ENCODE measurements around the gene S100A2. TPM values are rescaled to one million over a fixed set of nuclear protein-coding genes. Genes with fewer than 3 reads are reported as not detected.
A peak's percentile ranks its signal among the peaks of the same experiment; 100 is the strongest.

The S100A2 gene
- total RNA-seq, 1 donor from 2014 or later: 3.8 TPM

GRCh38 chr1:153550398-153550758 lies 15.3 kb downstream of the S100A2 start:
- no peaks in the 10 kb centered on the region for H3K9me3 ChIP-seq (ENCODE audit: insufficient read depth, low read depth, low read length)
- no peak overlapping the region for H3K27ac ChIP-seq (ENCODE audit: low read depth, low read length)
- no peaks in the 10 kb centered on the region for H4K20me1 ChIP-seq (ENCODE audit: insufficient read depth, low read length)
- H2AFZ ChIP-seq (ENCODE audit: low read depth, low read length): no peak overlapping the region
- Mint-ChIP-seq H3K4me1 (ENCODE audit: low read depth, unreplicated experiment) (peaks cover 55% of the 10 kb centered on the region), H3K9me3 (ENCODE audit: unreplicated experiment) (no peaks in the 10 kb centered on the region), H3K27me3 (ENCODE audit: low read depth, unreplicated experiment) (no peaks in the 10 kb centered on the region), H3K4me3 (ENCODE audit: unreplicated experiment) (peak overlapping the region; percentile 41), H3K27ac (ENCODE audit: unreplicated experiment) (peak overlapping the region; percentile 79), H3K36me3 (ENCODE audit: low read depth, unreplicated experiment) (no peaks in the 10 kb centered on the region)
- peaks cover 26% of the 10 kb centered on the region for H3K4me1 ChIP-seq (ENCODE audit: insufficient read depth, low read length)
- DNase-seq (ENCODE audit: low read depth): no peak
- H3K4me3 ChIP-seq (ENCODE audit: insufficient read depth, low read depth, low read length): no peak overlapping the region
- TF ChIP-seq CTCF (IDR thresholded peaks at IDR 0.05; ENCODE audit: insufficient read depth, low read depth, low read length): no peak
- TF ChIP-seq EZH2 (IDR thresholded peaks at IDR 0.05; ENCODE audit: insufficient read depth, low read length): no peak
- H3K36me3 ChIP-seq (ENCODE audit: insufficient read depth, low read length): no peaks in the 10 kb centered on the region
- no peaks in the 10 kb centered on the region for H3K79me2 ChIP-seq (ENCODE audit: insufficient read depth, low read length)
- H3K27me3 ChIP-seq (ENCODE audit: insufficient read depth, low read length): no peaks in the 10 kb centered on the region
- no peak for FAIRE-seq
- no peak overlapping the region for H3K9ac ChIP-seq (ENCODE audit: low read length)
- no peak overlapping the region for H3K4me2 ChIP-seq (ENCODE audit: low read length)

GRCh38 chr1:153549741-153550397 lies 15.8 kb downstream of the S100A2 start:
- Histone ChIP-seq H3K36me3 (ENCODE audit: insufficient read depth, low read length) (no peaks in the 10 kb centered on the region), H2AFZ (ENCODE audit: low read depth, low read length) (no peak overlapping the region), H3K79me2 (ENCODE audit: insufficient read depth, low read length) (no peaks in the 10 kb centered on the region), H3K4me2 (ENCODE audit: low read length) (peak overlapping the region; percentile 62), H4K20me1 (ENCODE audit: insufficient read depth, low read length) (no peaks in the 10 kb centered on the region), H3K27me3 (ENCODE audit: insufficient read depth, low read length) (no peaks in the 10 kb centered on the region), H3K9ac (ENCODE audit: low read length) (peak overlapping the region; percentile 44), H3K27ac (ENCODE audit: low read depth, low read length) (peak overlapping the region; percentile 45), H3K4me1 (ENCODE audit: insufficient read depth, low read length) (peaks cover 32% of the 10 kb centered on the region), H3K4me3 (ENCODE audit: insufficient read depth, low read depth, low read length) (no peak overlapping the region), H3K9me3 (ENCODE audit: insufficient read depth, low read depth, low read length) (no peaks in the 10 kb centered on the region)
- peak overlapping the region; percentile 88 for H3K27ac Mint-ChIP-seq (ENCODE audit: unreplicated experiment)
- no peaks in the 10 kb centered on the region for H3K9me3 Mint-ChIP-seq (ENCODE audit: unreplicated experiment)
- peaks cover 60% of the 10 kb centered on the region for H3K4me1 Mint-ChIP-seq (ENCODE audit: low read depth, unreplicated experiment)
- no peaks in the 10 kb centered on the region for H3K27me3 Mint-ChIP-seq (ENCODE audit: low read depth, unreplicated experiment)
- FAIRE-seq: no peak
- DNase-seq (ENCODE audit: low read depth): no peak
- TF ChIP-seq EZH2 (IDR thresholded peaks at IDR 0.05; ENCODE audit: insufficient read depth, low read length) (no peak), CTCF (IDR thresholded peaks at IDR 0.05; ENCODE audit: insufficient read depth, low read depth, low read length) (no peak)
- H3K4me3 Mint-ChIP-seq (ENCODE audit: unreplicated experiment): peak overlapping the region; percentile 41
- H3K36me3 Mint-ChIP-seq (ENCODE audit: low read depth, unreplicated experiment): no peaks in the 10 kb centered on the region

Data from astrocyte (in vitro differentiated cells and primary cell).